Thoracic aorta (tissue), 2 donors: ENCODE measurements around the gene MRPL1. TPM values are rescaled to one million over a fixed set of nuclear protein-coding genes. Genes with fewer than 3 reads are reported as not detected.
"Not testable (repeated sequence)": the region's sequence is repeated elsewhere in the genome, so short reads cannot be mapped to it uniquely, and the experiment has no call there.

Source experiments
- ATAC-seq: fragments of 150-250 bp; one replicate; pipeline ENCODE4 v1.8.0; 2017; ENCODE audit warnings: low read depth; ENCODE audit not compliant: insufficient number of reproducible peaks, low FRiP score
- DNase-seq: peaks from one replicate; pipeline ENCODE4 v3.0.0-alpha.2; 2020; ENCODE audit warnings: low spot score
- H3K27ac ChIP-seq, 2 donors: fragments of 200-600 bp; sonication (generic); 1 replicate in 1 of 2; 2 replicates in 1 of 2; pipeline ENCODE4 v1.5.1; 2016; ENCODE audit warnings: mild to moderate bottlenecking in 2 of 2, moderate library complexity in 2 of 2
- H3K27me3 ChIP-seq: fragments of 200-600 bp; sonication (generic); replicated peaks from 2 replicates; pipeline ENCODE4 v1.6.0; 2016; ENCODE audit warnings: mild to moderate bottlenecking; ENCODE audit not compliant: insufficient read depth
- H3K36me3 ChIP-seq: fragments of 200-600 bp; sonication (generic); one replicate; pipeline ENCODE4 v1.5.1; 2016
- H3K4me1 ChIP-seq, 2 donors: fragments of 200-600 bp; sonication (generic); 1 replicate in 1 of 2; 2 replicates in 1 of 2; pipeline versions ENCODE4 v1.5.1 to v1.6.0; 2016; ENCODE audit warnings: low read depth in 2 of 2, mild to moderate bottlenecking in 1 of 2; ENCODE audit not compliant: control insufficient read depth in 1 of 2
- H3K4me3 ChIP-seq: fragments of 200-600 bp; sonication (generic); 2 replicates; pipeline ENCODE4 v1.5.1; 2016; ENCODE audit warnings: mild to moderate bottlenecking
- H3K9me3 ChIP-seq: fragments of 200-600 bp; sonication (generic); 2 replicates; pipeline ENCODE4 v1.5.1; 2016
- CTCF ChIP-seq: fragments of 200-600 bp; sonication (generic); IDR thresholded peaks from one replicate; pipeline ENCODE4 v1.5.1; 2019; ENCODE audit warnings: antibody characterized with exemption
- total RNA-seq, 2 donors: library from RNA; depleted of rRNA; stranded (reverse); fragments of >200 nt; gene quantifications; one replicate each; pipeline versions ENCODE4 v1.1.0 to v1.2.3, GENCODE V29; 2016

MRPL1 gene
- total RNA-seq, 2 donors from 2014 or later = 6.1 to 22.5 TPM

DNA sequence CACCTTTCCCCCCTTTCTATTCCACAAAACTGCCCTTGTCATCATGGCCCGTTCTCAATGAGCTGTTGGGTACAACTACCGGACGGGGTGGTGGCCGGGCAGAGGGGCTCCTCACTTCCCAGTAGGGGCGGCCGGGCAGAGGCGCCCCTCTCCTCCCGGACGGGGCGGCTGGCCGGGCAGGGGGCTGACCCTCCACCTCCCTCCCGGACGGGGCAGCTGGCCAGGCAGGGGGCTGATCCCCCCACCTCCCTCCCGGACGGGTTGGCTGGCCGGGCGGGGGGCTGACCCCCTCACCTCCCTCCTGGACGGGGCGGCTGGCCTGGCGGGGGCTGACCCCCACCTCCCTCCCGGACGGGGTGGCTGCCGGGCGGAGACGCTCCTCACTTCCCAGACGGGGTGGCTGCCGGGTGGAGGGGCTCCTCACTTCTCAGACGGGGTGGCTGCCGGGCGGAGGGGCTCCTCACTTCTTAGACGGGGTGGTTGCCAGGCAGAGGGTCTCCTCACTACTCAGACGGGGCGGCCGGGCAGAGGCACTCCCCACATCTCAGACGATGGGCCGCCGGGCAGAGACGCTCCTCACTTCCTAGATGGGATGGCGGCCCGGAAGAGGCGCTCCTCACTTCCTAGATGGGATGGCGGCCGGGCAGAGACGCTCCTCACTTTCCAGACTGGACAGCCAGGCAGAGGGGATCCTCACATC, 121.1 kb downstream of the MRPL1 start:
- not testable (repeated sequence) for H3K4me3 ChIP-seq, ATAC-seq, H3K27ac ChIP-seq, H3K27me3 ChIP-seq, H3K36me3 ChIP-seq, DNase-seq, H3K9me3 ChIP-seq, H3K4me1 ChIP-seq

GRCh38 chr4:77989968-77990367, 127.3 kb downstream of the MRPL1 start:
- DNase-seq (no peak), ATAC-seq (no peak)
- H3K36me3 ChIP-seq = no peaks in the 10 kb centered on the region
- no peaks in the 10 kb centered on the region for H3K4me1 ChIP-seq
- no peaks in the 10 kb centered on the region for H3K9me3 ChIP-seq
- TF ChIP-seq CTCF = no peak
- H3K27me3 ChIP-seq = no peaks in the 10 kb centered on the region
- H3K4me3 ChIP-seq = no peak overlapping the region
- no peak overlapping the region for H3K27ac ChIP-seq

GRCh38 chr4:77990456-77990855, 127.8 kb downstream of the MRPL1 start:
- Histone ChIP-seq H3K9me3 (no peaks in the 10 kb centered on the region), H3K36me3 (no peaks in the 10 kb centered on the region), H3K4me1 (no peaks in the 10 kb centered on the region), H3K27me3 (no peaks in the 10 kb centered on the region), H3K27ac (no peak overlapping the region), H3K4me3 (no peak overlapping the region)
- no peak for TF ChIP-seq CTCF
- no peak for DNase-seq
- no peak for ATAC-seq

DNA sequence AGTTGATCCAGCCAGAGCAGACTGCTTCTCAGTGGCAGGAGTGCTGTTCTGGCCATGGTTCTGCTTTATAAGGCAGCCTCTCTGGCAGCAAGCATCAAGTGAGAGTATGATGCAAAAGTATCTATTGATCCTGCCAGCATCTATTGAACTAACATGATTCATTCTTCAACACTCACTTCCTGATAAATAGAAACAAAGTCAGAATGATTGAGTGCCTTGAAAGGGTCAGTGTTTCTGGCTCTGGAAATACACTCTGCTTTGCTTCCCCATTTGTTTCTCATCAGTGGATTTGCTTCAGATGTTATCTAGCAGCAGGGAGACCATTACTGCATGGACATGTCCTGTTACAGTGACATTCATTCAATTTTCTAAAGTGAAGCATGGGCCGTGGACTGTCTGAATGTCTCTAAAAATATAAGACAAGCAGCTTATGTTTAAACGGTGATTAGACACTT, 128.3 kb downstream of the MRPL1 start:
- DNase-seq (no peak), ATAC-seq (no peak)
- no peak overlapping the region for H3K4me3 ChIP-seq
- no peaks in the 10 kb centered on the region for H3K9me3 ChIP-seq
- H3K4me1 ChIP-seq = no peaks in the 10 kb centered on the region
- H3K27ac ChIP-seq = no peak overlapping the region
- no peaks in the 10 kb centered on the region for H3K36me3 ChIP-seq
- no peak for TF ChIP-seq CTCF
- no peaks in the 10 kb centered on the region for H3K27me3 ChIP-seq

GRCh38 chr4:77992581-77992980, 130.0 kb downstream of the MRPL1 start:
- no peak for DNase-seq
- H3K4me1 ChIP-seq = no peaks in the 10 kb centered on the region
- TF ChIP-seq CTCF = no peak
- H3K27ac ChIP-seq = no peak overlapping the region
- ATAC-seq = no peak
- H3K27me3 ChIP-seq = no peaks in the 10 kb centered on the region
- H3K9me3 ChIP-seq = no peaks in the 10 kb centered on the region
- H3K4me3 ChIP-seq = no peak overlapping the region
- H3K36me3 ChIP-seq = no peaks in the 10 kb centered on the region
